ENCODE data around the gene ZNF205.

ZNF205 gene

GRCh38 chr16:3085868-3086595 lies 26.4 kb upstream of the ZNF205 start:
- DNase-seq, result peak in 1 of 2 donors; percentile 23

GRCh38 chr16:3086596-3087242 lies 25.7 kb upstream of the ZNF205 start:
- peak; percentile 36 to 58 for DNase-seq

GRCh38 chr16:3087243-3088235 lies 24.8 kb upstream of the ZNF205 start:
- peak; percentile 10 to 42 for DNase-seq

- no peak for DNase-seq
Measured at GRCh38 chr16:3088450-3088849, 23.9 kb upstream of the ZNF205 start.

GRCh38 chr16:3088925-3089716 lies 23.3 kb upstream of the ZNF205 start:
- no peak for DNase-seq

GRCh38 chr16:3089717-3090592 lies 22.4 kb upstream of the ZNF205 start:
- DNase-seq, result no peak

GRCh38 chr16:3091551-3091950 lies 20.8 kb upstream of the ZNF205 start:
- DNase-seq, result no peak

- no peak for DNase-seq
Measured at GRCh38 chr16:3092501-3092941, 19.9 kb upstream of the ZNF205 start.

- peak; percentile 76 to 80 for DNase-seq
Measured at GRCh38 chr16:3094289-3095027, 17.9 kb upstream of the ZNF205 start.

- DNase-seq, result peak; percentile 86 to 89
Measured at GRCh38 chr16:3095869-3096268, 16.5 kb upstream of the ZNF205 start.

GRCh38 chr16:3096362-3096761 lies 16.0 kb upstream of the ZNF205 start:
- peak in 1 of 2 donors; percentile 20 for DNase-seq

- DNase-seq, result no peak
Measured at GRCh38 chr16:3097266-3097665, 15.1 kb upstream of the ZNF205 start.

- no peak for DNase-seq
Measured at GRCh38 chr16:3098459-3099394, 13.7 kb upstream of the ZNF205 start, which contains the start of gene ZSCAN10. Gene ZSCAN10, minus strand, starts transcription at chr16:3099294. Its CDS starts 6,357 bp downstream, at chr16:3092937.

- DNase-seq, result no peak
Measured at GRCh38 chr16:3099395-3099731, 13.0 kb upstream of the ZNF205 start.

- DNase-seq, result peak; percentile 96
Measured at GRCh38 chr16:3099732-3100499, 12.5 kb upstream of the ZNF205 start.

- peak; percentile 41 to 58 for DNase-seq
Measured at GRCh38 chr16:3101018-3101840, 11.2 kb upstream of the ZNF205 start.

- peak; percentile 16 to 51 for DNase-seq
Measured at GRCh38 chr16:3101841-3102470, 10.4 kb upstream of the ZNF205 start.
